Panc1 (cell line): ENCODE results near the gene ATP9A. TPM values are rescaled to one million over a fixed set of nuclear protein-coding genes. Genes with fewer than 3 reads are reported as not detected.

Experiments
- ATAC-seq: fragments of 200-7000 bp; cut with Tn5 transposase; 2 replicates; pipeline ENCODE4 v1.9.1; 2020; ENCODE audit warnings: mild to moderate bottlenecking, moderate library complexity
- BruUV-seq: library from RNA; stranded (reverse); fragments of 400-500 nt; replicated peaks from 2 replicates; lab custom pipeline; 2021; lab: Mats Ljungman, UMichigan
- CTCF ChIA-PET: fragments of 300-600 bp; sonication (Branson Sonifier 250); formaldehyde crosslinking; loops from one replicate; lab custom pipeline; 2022; ENCODE audit warnings: antibody characterized with exemption; lab: Charles Lee
- POLR2A ChIA-PET: fragments of 300-600 bp; sonication (Branson Sonifier 250); formaldehyde crosslinking; loops from one replicate; lab custom pipeline; 2022; ENCODE audit warnings: antibody characterized with exemption; lab: Charles Lee
- DNase-seq: peaks from one replicate; pipeline ENCODE4 v3.0.0-alpha.2; 2010; ENCODE audit warnings: low read depth, low spot score
- H3K27ac ChIP-seq: 2 replicates; pipeline ENCODE4 v1.5.1; 2011; ENCODE audit warnings: mild to moderate bottlenecking, low read length, inconsistent platforms
- H3K27me3 ChIP-seq: fragments of 200-500 bp; sonication (Bioruptor generic); 2 replicates; pipeline ENCODE4 v1.6.0; 2014; ENCODE audit warnings: low read length, inconsistent platforms; ENCODE audit not compliant: control insufficient read depth, insufficient read depth
- H3K36me3 ChIP-seq: fragments of 200-500 bp; sonication (Bioruptor generic); 2 replicates; pipeline ENCODE4 v1.5.1; 2014; ENCODE audit warnings: inconsistent platforms, mild to moderate bottlenecking, low read length, moderate library complexity; ENCODE audit not compliant: control insufficient read depth, insufficient read depth
- H3K4me1 ChIP-seq: 2 replicates; pipeline ENCODE4 v1.5.1; 2011; ENCODE audit warnings: inconsistent platforms, mild to moderate bottlenecking, low read length, moderate library complexity; ENCODE audit not compliant: control insufficient read depth, insufficient read depth
- H3K4me3 ChIP-seq, 2 experiments: 2 replicates each; pipeline ENCODE4 v1.5.1; 2011 to 2012; ENCODE audit warnings: low read depth in 2 of 2, low read length in 2 of 2, mild to moderate bottlenecking in 2 of 2, inconsistent platforms in 1 of 2, moderate library complexity in 1 of 2
- H3K9me3 ChIP-seq: fragments of 200-500 bp; sonication (Bioruptor generic); 2 replicates; pipeline ENCODE4 v1.5.1; 2014; ENCODE audit warnings: low read depth, mild to moderate bottlenecking, inconsistent platforms, low read length, moderate library complexity; ENCODE audit not compliant: control insufficient read depth, insufficient read depth
- POLR2AphosphoS5 ChIP-seq: IDR thresholded peaks from 2 replicates; pipeline ENCODE4 v1.6.1; 2012; ENCODE audit warnings: mild to moderate bottlenecking, low read depth, low read length, moderate library complexity
- SIN3A ChIP-seq: IDR thresholded peaks from 2 replicates; pipeline ENCODE4 v1.6.1; 2012; ENCODE audit warnings: low read depth, mild to moderate bottlenecking, low read length, moderate library complexity, borderline replicate concordance; ENCODE audit not compliant: insufficient read depth
- TCF7L2 ChIP-seq: IDR thresholded peaks from 2 replicates; pipeline ENCODE4 v1.6.1; 2011; ENCODE audit warnings: mild to moderate bottlenecking, low read depth, low read length, inconsistent platforms
- in situ Hi-C: cut with HindIII; loops from 2 replicates; pipeline ENCODE4 v1.10.0; 2016; ENCODE audit warnings: low sequenced_read_pairs, low pct_unique_long_range_greater_than_20kb
- intact Hi-C: fragments of 100-400 bp; cut with micrococcal nuclease; formaldehyde crosslinking; loops from one replicate; pipeline ENCODE4 v1.10.0; 2022; ENCODE audit not compliant: unreplicated experiment
- total RNA-seq: library from RNA; stranded (reverse); gene quantifications from one replicate; pipeline ENCODE4 v1.2.1, GENCODE V29; 2021; ENCODE audit not compliant: unreplicated experiment
- TF ChIP-seq, protein P1 (sequence below): fragments of 450-650 bp; IDR thresholded peaks from 2 replicates; pipeline ENCODE4 v1.5.1; 2017; ENCODE audit warnings: mild to moderate bottlenecking
- TF ChIP-seq, protein P2 (sequence below), 2 experiments: IDR thresholded peaks; 2 replicates each; pipeline ENCODE4 v1.6.1; 2011 to 2012; ENCODE audit warnings: low read depth in 2 of 2, control low read depth in 1 of 2, low read length in 1 of 2, mild to moderate bottlenecking in 1 of 2, moderate library complexity in 1 of 2; ENCODE audit not compliant: insufficient read depth in 1 of 2

The ATP9A gene
- total RNA-seq, 1 experiment from 2014 or later = 8.7 TPM

DNA sequence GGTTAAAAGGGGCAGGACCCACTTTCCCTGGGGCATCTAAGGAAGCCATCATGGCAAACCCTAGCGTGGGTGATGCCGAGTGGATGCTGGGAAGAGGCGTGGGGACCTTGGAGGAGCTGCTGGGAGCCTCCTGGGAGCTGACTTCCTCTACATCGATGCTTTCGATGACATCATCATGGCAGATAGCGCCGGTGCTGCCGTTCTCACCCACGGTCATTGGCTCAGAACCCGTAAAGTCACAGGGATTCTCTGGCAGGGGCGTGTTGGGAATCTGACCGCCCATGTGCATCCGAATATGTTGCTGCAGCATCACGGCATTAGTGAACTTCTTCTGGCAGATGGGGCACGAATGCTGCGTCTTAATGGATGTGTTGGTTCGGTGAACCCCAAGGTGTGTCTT, 22.1 kb upstream of the ATP9A start:
- DNase-seq = no peak
- Histone ChIP-seq H3K4me1 (no peaks in the 10 kb centered on the region), H3K4me3 (no peak overlapping the region), H3K9me3 (no peaks in the 10 kb centered on the region), H3K27me3 (no peaks in the 10 kb centered on the region; the same call in 1 of the 2 replicates), H3K36me3 (no peaks in the 10 kb centered on the region), H3K27ac (no peak overlapping the region)
- BruUV-seq = no TSS peak
- intact Hi-C loops (no loop called here), in situ Hi-C loops (no loop called here)
- ATAC-seq = no peak
- TF ChIP-seq TCF7L2 = no peak
- TF ChIP-seq SIN3A = no peak
- TF ChIP-seq, protein P1, sequence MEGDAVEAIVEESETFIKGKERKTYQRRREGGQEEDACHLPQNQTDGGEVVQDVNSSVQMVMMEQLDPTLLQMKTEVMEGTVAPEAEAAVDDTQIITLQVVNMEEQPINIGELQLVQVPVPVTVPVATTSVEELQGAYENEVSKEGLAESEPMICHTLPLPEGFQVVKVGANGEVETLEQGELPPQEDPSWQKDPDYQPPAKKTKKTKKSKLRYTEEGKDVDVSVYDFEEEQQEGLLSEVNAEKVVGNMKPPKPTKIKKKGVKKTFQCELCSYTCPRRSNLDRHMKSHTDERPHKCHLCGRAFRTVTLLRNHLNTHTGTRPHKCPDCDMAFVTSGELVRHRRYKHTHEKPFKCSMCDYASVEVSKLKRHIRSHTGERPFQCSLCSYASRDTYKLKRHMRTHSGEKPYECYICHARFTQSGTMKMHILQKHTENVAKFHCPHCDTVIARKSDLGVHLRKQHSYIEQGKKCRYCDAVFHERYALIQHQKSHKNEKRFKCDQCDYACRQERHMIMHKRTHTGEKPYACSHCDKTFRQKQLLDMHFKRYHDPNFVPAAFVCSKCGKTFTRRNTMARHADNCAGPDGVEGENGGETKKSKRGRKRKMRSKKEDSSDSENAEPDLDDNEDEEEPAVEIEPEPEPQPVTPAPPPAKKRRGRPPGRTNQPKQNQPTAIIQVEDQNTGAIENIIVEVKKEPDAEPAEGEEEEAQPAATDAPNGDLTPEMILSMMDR = no peak
- TF ChIP-seq, protein P2, sequence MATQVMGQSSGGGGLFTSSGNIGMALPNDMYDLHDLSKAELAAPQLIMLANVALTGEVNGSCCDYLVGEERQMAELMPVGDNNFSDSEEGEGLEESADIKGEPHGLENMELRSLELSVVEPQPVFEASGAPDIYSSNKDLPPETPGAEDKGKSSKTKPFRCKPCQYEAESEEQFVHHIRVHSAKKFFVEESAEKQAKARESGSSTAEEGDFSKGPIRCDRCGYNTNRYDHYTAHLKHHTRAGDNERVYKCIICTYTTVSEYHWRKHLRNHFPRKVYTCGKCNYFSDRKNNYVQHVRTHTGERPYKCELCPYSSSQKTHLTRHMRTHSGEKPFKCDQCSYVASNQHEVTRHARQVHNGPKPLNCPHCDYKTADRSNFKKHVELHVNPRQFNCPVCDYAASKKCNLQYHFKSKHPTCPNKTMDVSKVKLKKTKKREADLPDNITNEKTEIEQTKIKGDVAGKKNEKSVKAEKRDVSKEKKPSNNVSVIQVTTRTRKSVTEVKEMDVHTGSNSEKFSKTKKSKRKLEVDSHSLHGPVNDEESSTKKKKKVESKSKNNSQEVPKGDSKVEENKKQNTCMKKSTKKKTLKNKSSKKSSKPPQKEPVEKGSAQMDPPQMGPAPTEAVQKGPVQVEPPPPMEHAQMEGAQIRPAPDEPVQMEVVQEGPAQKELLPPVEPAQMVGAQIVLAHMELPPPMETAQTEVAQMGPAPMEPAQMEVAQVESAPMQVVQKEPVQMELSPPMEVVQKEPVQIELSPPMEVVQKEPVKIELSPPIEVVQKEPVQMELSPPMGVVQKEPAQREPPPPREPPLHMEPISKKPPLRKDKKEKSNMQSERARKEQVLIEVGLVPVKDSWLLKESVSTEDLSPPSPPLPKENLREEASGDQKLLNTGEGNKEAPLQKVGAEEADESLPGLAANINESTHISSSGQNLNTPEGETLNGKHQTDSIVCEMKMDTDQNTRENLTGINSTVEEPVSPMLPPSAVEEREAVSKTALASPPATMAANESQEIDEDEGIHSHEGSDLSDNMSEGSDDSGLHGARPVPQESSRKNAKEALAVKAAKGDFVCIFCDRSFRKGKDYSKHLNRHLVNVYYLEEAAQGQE (IDR thresholded peaks at IDR 0.05; ENCODE audit: insufficient read depth in 1 of 2, low read depth in 2 of 2, low read length in 1 of 2) = no peak
- TF ChIP-seq POLR2AphosphoS5 = no peak
- POLR2A ChIA-PET = no interaction called here
- CTCF ChIA-PET = no interaction called here

DNA sequence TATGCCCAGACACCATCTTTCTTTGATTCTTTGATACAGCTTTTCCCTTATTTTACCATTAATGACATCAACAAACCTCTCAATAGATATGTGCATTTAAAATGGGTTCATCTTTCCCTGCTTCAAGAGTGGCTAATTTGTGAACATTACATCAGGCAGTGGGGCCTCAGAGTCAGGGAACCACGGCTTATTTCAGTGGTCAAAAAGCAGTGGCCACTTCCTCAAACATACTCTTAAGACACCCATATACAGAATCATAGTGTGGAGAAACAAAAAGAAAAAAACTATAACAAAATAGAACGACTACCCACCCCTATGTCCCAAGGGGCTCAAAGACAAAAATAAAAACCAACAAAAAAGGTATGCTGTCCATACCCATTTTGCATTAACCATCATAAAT, 21.2 kb upstream of the ATP9A start:
- BruUV-seq = no TSS peak
- no peak for DNase-seq
- in situ Hi-C loops (no loop called here), intact Hi-C loops (no loop called here)
- no peaks in the 10 kb centered on the region for H3K4me1 ChIP-seq
- H3K9me3 ChIP-seq = no peaks in the 10 kb centered on the region
- H3K27me3 ChIP-seq = no peaks in the 10 kb centered on the region; the same call in 1 of the 2 replicates
- ChIA-PET CTCF (no interaction called here), POLR2A (interaction anchor here (0.6 kb wide), 2 partner anchors 258 to 1485 kb away, joined by 4 to 5 read pairs; no protein-coding TSS in a partner anchor)
- H3K4me3 ChIP-seq = no peak overlapping the region
- TF ChIP-seq TCF7L2 (no peak), SIN3A (no peak), POLR2AphosphoS5 (no peak)
- TF ChIP-seq, protein P2 (IDR thresholded peaks at IDR 0.05; ENCODE audit: insufficient read depth in 1 of 2, low read depth in 2 of 2, low read length in 1 of 2) = no peak
- TF ChIP-seq, protein P1 = no peak
- no peaks in the 10 kb centered on the region for H3K36me3 ChIP-seq
- no peak for ATAC-seq
- H3K27ac ChIP-seq = no peak overlapping the region
